ENCODE results near the gene LUC7L2. TPM values are rescaled to one million over a fixed set of nuclear protein-coding genes. Genes with fewer than 3 reads are reported as not detected.

LUC7L2 gene
- total and polyA plus RNA-seq, 10 of the 15 experiments (the other 5 are each of a cell fraction or from before 2014, with no cell fraction given): 31.7 to 98.7 (median 68.6) TPM

DNA sequence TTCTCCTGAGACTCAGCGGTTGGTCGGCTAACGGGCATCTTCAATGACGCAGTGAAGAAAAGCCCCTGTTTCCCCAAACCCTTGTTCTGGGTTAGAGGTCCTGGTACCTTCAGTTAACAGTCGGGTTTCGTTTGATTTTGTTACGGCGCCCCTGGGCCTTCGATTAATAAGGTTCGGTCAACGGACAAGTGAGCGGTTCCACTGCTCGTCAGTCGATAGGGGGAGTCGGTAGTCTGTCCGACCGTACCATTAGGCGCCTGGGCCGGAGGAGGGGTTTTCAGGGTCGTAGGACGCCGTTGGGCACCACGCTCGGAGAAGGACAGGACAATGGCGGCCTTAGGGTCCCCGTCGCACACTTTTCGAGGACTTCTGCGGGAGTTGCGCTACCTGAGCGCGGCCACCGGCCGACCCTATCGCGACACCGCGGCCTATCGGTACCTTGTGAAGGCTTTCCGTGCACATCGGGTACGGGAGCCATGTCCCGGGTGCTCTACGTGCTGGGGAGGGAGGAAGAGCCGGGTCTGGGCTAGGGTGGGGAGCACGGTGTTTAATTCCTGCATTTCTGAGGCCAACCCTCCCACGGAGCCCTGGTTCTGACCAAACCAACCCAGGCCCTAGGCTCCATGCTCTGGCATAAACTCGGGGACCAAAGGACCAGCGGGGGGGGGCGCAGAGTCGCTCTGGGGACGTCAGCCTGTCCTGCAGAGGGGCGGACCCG is 18.5 kb upstream of the LUC7L2 start, which contains the start of gene FMC1 (continued):
- TF ChIP-seq, protein P1, sequence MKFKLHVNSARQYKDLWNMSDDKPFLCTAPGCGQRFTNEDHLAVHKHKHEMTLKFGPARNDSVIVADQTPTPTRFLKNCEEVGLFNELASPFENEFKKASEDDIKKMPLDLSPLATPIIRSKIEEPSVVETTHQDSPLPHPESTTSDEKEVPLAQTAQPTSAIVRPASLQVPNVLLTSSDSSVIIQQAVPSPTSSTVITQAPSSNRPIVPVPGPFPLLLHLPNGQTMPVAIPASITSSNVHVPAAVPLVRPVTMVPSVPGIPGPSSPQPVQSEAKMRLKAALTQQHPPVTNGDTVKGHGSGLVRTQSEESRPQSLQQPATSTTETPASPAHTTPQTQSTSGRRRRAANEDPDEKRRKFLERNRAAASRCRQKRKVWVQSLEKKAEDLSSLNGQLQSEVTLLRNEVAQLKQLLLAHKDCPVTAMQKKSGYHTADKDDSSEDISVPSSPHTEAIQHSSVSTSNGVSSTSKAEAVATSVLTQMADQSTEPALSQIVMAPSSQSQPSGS (IDR thresholded peaks at IDR 0.05; ENCODE audit: low read length): no peak
- no peak for TF ChIP-seq ZNF24 (IDR thresholded peaks at IDR 0.05)
- TF ChIP-seq SPI1 (IDR thresholded peaks at IDR 0.05; ENCODE audit: borderline replicate concordance, insufficient read depth, low read depth, low read length): no peak
- TF ChIP-seq, protein P2, sequence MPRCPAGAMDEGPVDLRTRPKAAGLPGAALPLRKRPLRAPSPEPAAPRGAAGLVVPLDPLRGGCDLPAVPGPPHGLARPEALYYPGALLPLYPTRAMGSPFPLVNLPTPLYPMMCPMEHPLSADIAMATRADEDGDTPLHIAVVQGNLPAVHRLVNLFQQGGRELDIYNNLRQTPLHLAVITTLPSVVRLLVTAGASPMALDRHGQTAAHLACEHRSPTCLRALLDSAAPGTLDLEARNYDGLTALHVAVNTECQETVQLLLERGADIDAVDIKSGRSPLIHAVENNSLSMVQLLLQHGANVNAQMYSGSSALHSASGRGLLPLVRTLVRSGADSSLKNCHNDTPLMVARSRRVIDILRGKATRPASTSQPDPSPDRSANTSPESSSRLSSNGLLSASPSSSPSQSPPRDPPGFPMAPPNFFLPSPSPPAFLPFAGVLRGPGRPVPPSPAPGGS (IDR thresholded peaks at IDR 0.05; ENCODE audit: borderline replicate concordance, insufficient read depth, low read depth, low read length, poor library complexity, severe bottlenecking): no peak
- no peak for TF ChIP-seq MXI1 (IDR thresholded peaks at IDR 0.05; ENCODE audit: low read depth, low read length)
- no peak; the same call in 1 of the 2 replicates for TF ChIP-seq TBL1XR1 (IDR thresholded peaks at IDR 0.05; ENCODE audit: low read depth, low read length)
- TF ChIP-seq BHLHE40 (IDR thresholded peaks at IDR 0.05; ENCODE audit: borderline replicate concordance in 1 of 2, low read depth in 2 of 2, low read length in 1 of 2): peak; percentile 89 to 95
- TF ChIP-seq ZNF207 (IDR thresholded peaks at IDR 0.05; ENCODE audit: borderline replicate concordance): no peak
- no peak for TF ChIP-seq SUPT20H (IDR thresholded peaks at IDR 0.05; ENCODE audit: borderline replicate concordance, control insufficient read depth, low read depth, low read length)
- TF ChIP-seq CBX5 (IDR thresholded peaks at IDR 0.05; ENCODE audit: low read depth): no peak
- 0 out of 2 replicates have a peak, but pooled peaks have one; percentile 14 for TF ChIP-seq DPF2 (IDR thresholded peaks at IDR 0.05)
- peak; percentile 94 for TF ChIP-seq CREM (IDR thresholded peaks at IDR 0.05; ENCODE audit: low read depth)
- TF ChIP-seq ASH2L (IDR thresholded peaks at IDR 0.05; ENCODE audit: borderline replicate concordance, low read depth): peak; percentile 86; the same call in 1 of the 2 replicates
- TF ChIP-seq ETV6 (conservative IDR thresholded peaks at IDR 0.05 in 1 of 2, IDR thresholded peaks at IDR 0.05 in 1 of 2; ENCODE audit: borderline replicate concordance in 1 of 2, low read depth in 1 of 2): no peak
- TF ChIP-seq SMARCA5 (IDR thresholded peaks at IDR 0.05): no peak; the same call in none of the 2 replicates
- TF ChIP-seq EP300 (IDR thresholded peaks at IDR 0.05; ENCODE audit: borderline replicate concordance in 1 of 2, control insufficient read depth in 1 of 2, low read depth in 2 of 2, low read length in 2 of 2): no peak
- peak; percentile 23; the same call in 1 of the 2 replicates for TF ChIP-seq TCF3 (IDR thresholded peaks at IDR 0.05; ENCODE audit: borderline replicate concordance, insufficient read depth, low read depth, low read length)
- TF ChIP-seq, protein P3, sequence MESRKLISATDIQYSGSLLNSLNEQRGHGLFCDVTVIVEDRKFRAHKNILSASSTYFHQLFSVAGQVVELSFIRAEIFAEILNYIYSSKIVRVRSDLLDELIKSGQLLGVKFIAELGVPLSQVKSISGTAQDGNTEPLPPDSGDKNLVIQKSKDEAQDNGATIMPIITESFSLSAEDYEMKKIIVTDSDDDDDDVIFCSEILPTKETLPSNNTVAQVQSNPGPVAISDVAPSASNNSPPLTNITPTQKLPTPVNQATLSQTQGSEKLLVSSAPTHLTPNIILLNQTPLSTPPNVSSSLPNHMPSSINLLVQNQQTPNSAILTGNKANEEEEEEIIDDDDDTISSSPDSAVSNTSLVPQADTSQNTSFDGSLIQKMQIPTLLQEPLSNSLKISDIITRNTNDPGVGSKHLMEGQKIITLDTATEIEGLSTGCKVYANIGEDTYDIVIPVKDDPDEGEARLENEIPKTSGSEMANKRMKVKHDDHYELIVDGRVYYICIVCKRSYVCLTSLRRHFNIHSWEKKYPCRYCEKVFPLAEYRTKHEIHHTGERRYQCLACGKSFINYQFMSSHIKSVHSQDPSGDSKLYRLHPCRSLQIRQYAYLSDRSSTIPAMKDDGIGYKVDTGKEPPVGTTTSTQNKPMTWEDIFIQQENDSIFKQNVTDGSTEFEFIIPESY (IDR thresholded peaks at IDR 0.05): no peak
- TF ChIP-seq, protein P4, sequence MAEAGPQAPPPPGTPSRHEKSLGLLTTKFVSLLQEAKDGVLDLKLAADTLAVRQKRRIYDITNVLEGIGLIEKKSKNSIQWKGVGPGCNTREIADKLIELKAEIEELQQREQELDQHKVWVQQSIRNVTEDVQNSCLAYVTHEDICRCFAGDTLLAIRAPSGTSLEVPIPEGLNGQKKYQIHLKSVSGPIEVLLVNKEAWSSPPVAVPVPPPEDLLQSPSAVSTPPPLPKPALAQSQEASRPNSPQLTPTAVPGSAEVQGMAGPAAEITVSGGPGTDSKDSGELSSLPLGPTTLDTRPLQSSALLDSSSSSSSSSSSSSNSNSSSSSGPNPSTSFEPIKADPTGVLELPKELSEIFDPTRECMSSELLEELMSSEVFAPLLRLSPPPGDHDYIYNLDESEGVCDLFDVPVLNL (IDR thresholded peaks at IDR 0.05; ENCODE audit: low read depth, low read length): no peak
- TF ChIP-seq ZSCAN29 (IDR thresholded peaks at IDR 0.05): no peak
- TF ChIP-seq RELA (IDR thresholded peaks at IDR 0.05; ENCODE audit: borderline replicate concordance, partially characterized antibody): no peak
- TF ChIP-seq SMAD1 (IDR thresholded peaks at IDR 0.05; ENCODE audit: low read depth, partially characterized antibody): peak; percentile 64
- TF ChIP-seq SREBF2 (IDR thresholded peaks at IDR 0.05; ENCODE audit: low read length): 0 out of 2 replicates have a peak, but pooled peaks have one; percentile 22
- no peak for TF ChIP-seq FOS (IDR thresholded peaks at IDR 0.05; ENCODE audit: borderline replicate concordance, extremely low read depth, insufficient read length)
